ENCODE measurements around the gene TMEM154. TPM values are rescaled to one million over a fixed set of nuclear protein-coding genes. Genes with fewer than 3 reads are reported as not detected.

TMEM154 gene
- total RNA-seq, 1 experiment from 2014 or later, result 2.6 TPM

DNA sequence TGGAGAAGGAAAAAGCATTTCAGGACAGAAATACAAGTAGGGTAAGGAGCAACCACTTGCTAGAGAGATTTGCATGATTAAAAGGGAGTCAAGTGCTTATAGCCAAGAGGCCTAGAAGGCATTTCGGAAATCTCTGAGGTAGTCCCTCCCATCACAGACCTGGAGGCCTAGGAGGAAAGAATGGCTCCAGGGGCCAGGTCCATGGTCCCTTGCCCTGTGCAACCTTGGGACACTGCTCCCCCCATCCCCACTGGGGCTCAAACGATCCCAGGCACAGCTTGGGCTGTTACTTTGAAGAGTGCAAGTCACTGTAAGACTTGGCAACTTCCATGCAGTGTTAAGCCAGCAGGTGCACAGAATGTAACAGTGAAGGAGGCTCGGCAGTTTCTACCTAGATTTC is 92.7 kb downstream of the TMEM154 start:
- POLR2A ChIA-PET (ENCODE audit: low non-redundant PET), result no interaction called here
- CTCF ChIA-PET, result no interaction called here
- BruUV-seq (replicated peaks), result no TSS peak
- Histone ChIP-seq H3K4me3 (ENCODE audit: low read depth, low read length, poor library complexity, severe bottlenecking) (no peak overlapping the region), H3K9me3 (ENCODE audit: low read depth, low read length, poor library complexity, severe bottlenecking) (no peaks in the 10 kb centered on the region), H3K36me3 (ENCODE audit: insufficient read depth, low read length, poor library complexity, severe bottlenecking) (no peaks in the 10 kb centered on the region), H3K27ac (ENCODE audit: low read depth, low read length, poor library complexity, severe bottlenecking) (no peak overlapping the region), H3K4me1 (ENCODE audit: insufficient read depth, low read length, poor library complexity, severe bottlenecking) (peaks cover 34% of the 10 kb centered on the region), H3K27me3 (replicated peaks; ENCODE audit: insufficient read depth, low read depth, low read length, poor library complexity) (no peaks in the 10 kb centered on the region)
- DNase-seq (ENCODE audit: low spot score), result no peak
- intact Hi-C loops (cut with micrococcal nuclease; ENCODE audit: unreplicated experiment), result no loop called here
- TF ChIP-seq, protein P1, sequence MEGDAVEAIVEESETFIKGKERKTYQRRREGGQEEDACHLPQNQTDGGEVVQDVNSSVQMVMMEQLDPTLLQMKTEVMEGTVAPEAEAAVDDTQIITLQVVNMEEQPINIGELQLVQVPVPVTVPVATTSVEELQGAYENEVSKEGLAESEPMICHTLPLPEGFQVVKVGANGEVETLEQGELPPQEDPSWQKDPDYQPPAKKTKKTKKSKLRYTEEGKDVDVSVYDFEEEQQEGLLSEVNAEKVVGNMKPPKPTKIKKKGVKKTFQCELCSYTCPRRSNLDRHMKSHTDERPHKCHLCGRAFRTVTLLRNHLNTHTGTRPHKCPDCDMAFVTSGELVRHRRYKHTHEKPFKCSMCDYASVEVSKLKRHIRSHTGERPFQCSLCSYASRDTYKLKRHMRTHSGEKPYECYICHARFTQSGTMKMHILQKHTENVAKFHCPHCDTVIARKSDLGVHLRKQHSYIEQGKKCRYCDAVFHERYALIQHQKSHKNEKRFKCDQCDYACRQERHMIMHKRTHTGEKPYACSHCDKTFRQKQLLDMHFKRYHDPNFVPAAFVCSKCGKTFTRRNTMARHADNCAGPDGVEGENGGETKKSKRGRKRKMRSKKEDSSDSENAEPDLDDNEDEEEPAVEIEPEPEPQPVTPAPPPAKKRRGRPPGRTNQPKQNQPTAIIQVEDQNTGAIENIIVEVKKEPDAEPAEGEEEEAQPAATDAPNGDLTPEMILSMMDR (conservative IDR thresholded peaks at IDR 0.05; ENCODE audit: low read depth, low read length), result no peak
- no peak for TF ChIP-seq EZH2 (IDR thresholded peaks at IDR 0.05; ENCODE audit: borderline replicate concordance, low read depth, low read length, poor library complexity, severe bottlenecking)

DNA sequence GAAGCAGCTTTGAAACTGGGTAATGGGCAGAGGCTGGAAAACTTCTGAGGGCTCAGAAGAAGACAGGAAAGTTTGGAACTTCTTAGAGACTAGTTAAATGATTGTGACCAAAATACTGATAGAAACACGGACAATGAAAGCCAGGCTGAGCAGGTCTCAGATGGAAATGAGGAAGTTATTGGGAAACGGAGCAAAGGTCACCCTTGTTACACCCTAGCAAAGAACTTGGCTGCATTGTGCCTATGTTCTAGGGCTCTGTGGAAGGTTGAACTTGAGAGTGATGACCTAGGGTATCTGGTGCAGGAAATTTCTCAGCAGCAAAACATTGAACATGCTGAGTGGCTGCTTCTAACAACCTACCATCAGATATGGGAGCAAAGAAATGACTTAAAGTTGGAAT is 93.1 kb downstream of the TMEM154 start:
- CTCF ChIA-PET, result no interaction called here

DNA sequence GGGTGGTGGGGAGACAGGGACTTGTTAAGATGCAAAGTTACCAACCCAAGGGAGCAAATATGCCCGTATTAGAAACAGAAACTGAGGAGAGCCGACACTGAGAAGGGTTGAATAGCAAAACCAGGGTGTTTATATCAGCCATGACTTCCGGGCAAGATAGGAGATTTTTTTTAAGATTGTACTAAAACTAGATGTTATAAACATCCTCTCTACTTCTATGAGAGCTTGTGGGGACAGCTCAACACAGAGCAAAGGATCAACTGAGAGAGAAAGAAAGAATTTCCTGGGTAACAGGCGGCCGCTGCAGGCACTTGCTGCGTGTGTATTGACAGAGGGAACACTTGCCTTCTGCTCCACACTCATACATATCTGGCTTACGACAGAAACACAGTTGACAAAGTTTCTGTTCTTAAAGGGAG is 94.8 kb downstream of the TMEM154 start:
- H3K4me3 ChIP-seq (ENCODE audit: low read depth, low read length, poor library complexity, severe bottlenecking), result no peak overlapping the region
- H3K9me3 ChIP-seq (ENCODE audit: low read depth, low read length, poor library complexity, severe bottlenecking), result no peaks in the 10 kb centered on the region
- intact Hi-C loops (cut with micrococcal nuclease; ENCODE audit: unreplicated experiment), result no loop called here
- H3K4me1 ChIP-seq (ENCODE audit: insufficient read depth, low read length, poor library complexity, severe bottlenecking), result peaks cover 16% of the 10 kb centered on the region
- ChIA-PET POLR2A (ENCODE audit: low non-redundant PET) (no interaction called here), CTCF (no interaction called here)
- no TSS peak for BruUV-seq (replicated peaks)
- no peaks in the 10 kb centered on the region for H3K27me3 ChIP-seq (replicated peaks; ENCODE audit: insufficient read depth, low read depth, low read length, poor library complexity)
- no peak for DNase-seq (ENCODE audit: low spot score)
- no peak for TF ChIP-seq EZH2 (IDR thresholded peaks at IDR 0.05; ENCODE audit: borderline replicate concordance, low read depth, low read length, poor library complexity, severe bottlenecking)
- TF ChIP-seq, protein P1 (conservative IDR thresholded peaks at IDR 0.05; ENCODE audit: low read depth, low read length), result no peak
- H3K36me3 ChIP-seq (ENCODE audit: insufficient read depth, low read length, poor library complexity, severe bottlenecking), result no peaks in the 10 kb centered on the region
- H3K27ac ChIP-seq (ENCODE audit: low read depth, low read length, poor library complexity, severe bottlenecking), result no peak overlapping the region

More for the DNA sequence above, 93.1 kb downstream of the TMEM154 start:
- intact Hi-C loops (cut with micrococcal nuclease; ENCODE audit: unreplicated experiment), result no loop called here
- H3K4me3 ChIP-seq (ENCODE audit: low read depth, low read length, poor library complexity, severe bottlenecking), result no peak overlapping the region
- H3K36me3 ChIP-seq (ENCODE audit: insufficient read depth, low read length, poor library complexity, severe bottlenecking), result no peaks in the 10 kb centered on the region
- no peaks in the 10 kb centered on the region for H3K27me3 ChIP-seq (replicated peaks; ENCODE audit: insufficient read depth, low read depth, low read length, poor library complexity)
- BruUV-seq (replicated peaks), result no TSS peak
- POLR2A ChIA-PET (ENCODE audit: low non-redundant PET), result no interaction called here
- no peak for DNase-seq (ENCODE audit: low spot score)
- H3K9me3 ChIP-seq (ENCODE audit: low read depth, low read length, poor library complexity, severe bottlenecking), result no peaks in the 10 kb centered on the region
- peaks cover 33% of the 10 kb centered on the region for H3K4me1 ChIP-seq (ENCODE audit: insufficient read depth, low read length, poor library complexity, severe bottlenecking)
- TF ChIP-seq EZH2 (IDR thresholded peaks at IDR 0.05; ENCODE audit: borderline replicate concordance, low read depth, low read length, poor library complexity, severe bottlenecking), result no peak
- TF ChIP-seq, protein P1 (conservative IDR thresholded peaks at IDR 0.05; ENCODE audit: low read depth, low read length), result no peak
- H3K27ac ChIP-seq (ENCODE audit: low read depth, low read length, poor library complexity, severe bottlenecking), result no peak overlapping the region

All from A673 (cell line).